AG09309 (cell line): ENCODE results near the gene KIF5B.
"Not testable (repeated sequence)": the region's sequence is repeated elsewhere in the genome, so short reads cannot be mapped to it uniquely, and the experiment has no call there.

ENCODE experiments used
- DNase-seq: peaks from one replicate; pipeline ENCODE4 v3.0.0-alpha.2; 2010; ENCODE audit warnings: low read depth
- H3K4me3 ChIP-seq: 2 replicates; pipeline ENCODE4 v1.5.1; 2011; ENCODE audit warnings: mild to moderate bottlenecking, low read depth, low read length, moderate library complexity; ENCODE audit not compliant: control insufficient read depth
- CTCF ChIP-seq: IDR thresholded peaks from 2 replicates; pipeline ENCODE4 v1.5.1; 2011; ENCODE audit warnings: mild to moderate bottlenecking, low read depth, low read length, inconsistent platforms; ENCODE audit not compliant: insufficient read depth, control insufficient read depth; ENCODE audit errors: missing control alignments

KIF5B gene

GRCh38 chr10:31972519-31973041 is 83.6 kb downstream of the KIF5B start:
- H3K4me3 ChIP-seq, result no peak overlapping the region
- DNase-seq, result no peak
- TF ChIP-seq CTCF, result no peak

GRCh38 chr10:31969847-31970246 is 86.4 kb downstream of the KIF5B start:
- H3K4me3 ChIP-seq, DNase-seq: not testable (repeated sequence)

- TF ChIP-seq CTCF, result no peak
- no peak for DNase-seq
- H3K4me3 ChIP-seq, result no peak overlapping the region
Measured at GRCh38 chr10:31963589-31963980, 92.6 kb downstream of the KIF5B start.

GRCh38 chr10:31962826-31963588 is 93.2 kb downstream of the KIF5B start:
- no peak overlapping the region for H3K4me3 ChIP-seq
- DNase-seq, result no peak

GRCh38 chr10:31961277-31962074 is 94.7 kb downstream of the KIF5B start:
- H3K4me3 ChIP-seq, result no peak overlapping the region
- TF ChIP-seq CTCF, result no peak
- DNase-seq, result peak; percentile 65

More at GRCh38 chr10:31962826-31963588, 93.2 kb downstream of the KIF5B start:
- TF ChIP-seq CTCF, result no peak

- no peak for DNase-seq
- no peak overlapping the region for H3K4me3 ChIP-seq
- TF ChIP-seq CTCF, result no peak
Measured at GRCh38 chr10:31959461-31960173, 96.6 kb downstream of the KIF5B start.
